Activated naive CD4-positive, alpha-beta T cell (primary cell): ENCODE data around the gene SLC35E3.
"Not testable (repeated sequence)": the region's sequence is repeated elsewhere in the genome, so short reads cannot be mapped to it uniquely, and the experiment has no call there.

Experiments
- DNase-seq, 4 experiments: peaks; one replicate each; lab custom pipeline; 2025; lab: John Stamatoyannopoulos, UW

Gene SLC35E3

DNA sequence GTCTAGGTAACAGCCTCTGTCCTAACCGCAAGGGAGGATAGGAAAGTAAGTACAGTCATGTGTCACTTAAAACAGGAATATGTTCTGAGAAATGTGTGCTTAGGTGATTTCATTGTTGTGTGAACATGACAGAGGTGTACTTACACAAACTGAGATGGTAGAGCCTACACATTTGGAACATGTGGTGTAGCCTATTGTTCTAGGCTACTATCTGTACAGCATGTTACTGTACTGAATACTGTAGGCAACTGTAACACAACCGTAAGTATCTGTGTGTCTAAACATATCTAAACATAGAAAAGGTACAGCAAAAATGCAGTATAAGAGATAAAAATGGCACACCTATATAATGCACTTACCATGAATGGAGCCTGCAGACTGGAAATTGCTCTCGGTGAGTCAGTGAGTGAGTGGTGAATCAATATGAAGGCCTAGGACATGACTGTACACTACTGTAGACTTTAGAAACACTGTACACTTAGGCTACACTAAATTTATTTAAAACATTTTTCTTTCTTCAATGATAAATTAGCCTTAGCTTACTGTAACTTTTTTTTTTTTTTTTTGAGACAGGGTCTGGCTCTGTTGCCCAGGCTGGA, 48.8 kb downstream of the SLC35E3 start:
- no peak for DNase-seq

GRCh38 chr12:68796399-68796798, 50.4 kb downstream of the SLC35E3 start:
- DNase-seq = no peak

GRCh38 chr12:68798882-68799234, 52.9 kb downstream of the SLC35E3 start:
- DNase-seq = no peak

GRCh38 chr12:68800294-68800693, 54.3 kb downstream of the SLC35E3 start:
- no peak for DNase-seq

DNA sequence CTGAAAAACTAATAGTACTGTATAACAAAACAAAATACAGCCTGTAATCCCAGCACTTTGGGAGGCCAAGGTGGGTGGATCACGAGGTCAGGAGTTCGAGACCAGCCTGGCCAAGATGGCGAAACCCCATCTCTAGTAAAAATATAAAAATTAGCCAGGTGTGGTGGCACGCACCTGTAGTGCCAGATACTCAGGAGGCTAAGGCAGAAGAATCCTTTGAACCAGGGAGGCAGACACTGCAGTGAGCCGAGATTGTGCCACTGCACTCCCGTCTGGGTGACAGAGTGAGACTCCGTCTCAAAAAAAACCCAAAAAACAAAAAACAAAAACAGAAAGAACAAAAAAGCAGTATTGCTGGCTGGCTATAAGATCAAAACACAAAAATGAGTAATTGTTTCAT, 55.1 kb downstream of the SLC35E3 start:
- not testable (repeated sequence) for DNase-seq

- DNase-seq = not testable (repeated sequence)
Observed at GRCh38 chr12:68802372-68802745, 56.4 kb downstream of the SLC35E3 start.

DNA sequence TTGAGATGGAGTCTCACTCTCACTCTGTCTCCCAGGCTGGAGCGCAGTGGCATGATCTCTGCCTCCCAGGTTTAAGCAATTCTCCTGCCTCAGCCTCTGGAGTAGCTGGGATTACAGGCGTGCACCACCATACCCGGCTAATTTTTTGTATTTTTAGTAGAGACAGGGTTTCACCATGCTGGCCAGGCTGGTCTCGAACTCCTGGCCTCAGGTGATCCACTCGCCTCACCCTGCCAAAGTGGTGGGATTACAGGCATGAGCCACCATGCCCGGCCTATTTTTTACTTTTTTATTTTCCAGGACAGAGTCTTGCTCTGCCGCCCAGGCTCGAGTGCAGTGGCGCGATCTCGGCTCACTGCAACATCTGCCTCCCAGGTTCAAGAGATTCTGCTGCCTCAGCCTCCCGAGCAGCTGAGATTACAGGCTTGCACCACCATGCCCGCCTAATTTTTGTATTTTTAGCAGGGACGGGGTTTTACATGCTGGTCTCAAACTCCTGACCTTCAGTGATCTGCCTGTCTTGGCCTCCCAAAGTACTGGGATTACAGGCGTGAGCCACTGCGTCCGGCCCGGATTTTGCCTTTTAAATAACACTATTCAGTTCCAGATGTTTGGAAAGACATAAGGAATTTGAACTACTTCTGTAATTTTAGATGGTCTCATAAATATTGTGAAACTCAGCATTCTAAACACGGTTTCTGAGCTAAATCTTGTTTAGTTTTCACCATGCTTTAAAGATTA, 57.1 kb downstream of the SLC35E3 start:
- DNase-seq = not testable (repeated sequence)

DNA sequence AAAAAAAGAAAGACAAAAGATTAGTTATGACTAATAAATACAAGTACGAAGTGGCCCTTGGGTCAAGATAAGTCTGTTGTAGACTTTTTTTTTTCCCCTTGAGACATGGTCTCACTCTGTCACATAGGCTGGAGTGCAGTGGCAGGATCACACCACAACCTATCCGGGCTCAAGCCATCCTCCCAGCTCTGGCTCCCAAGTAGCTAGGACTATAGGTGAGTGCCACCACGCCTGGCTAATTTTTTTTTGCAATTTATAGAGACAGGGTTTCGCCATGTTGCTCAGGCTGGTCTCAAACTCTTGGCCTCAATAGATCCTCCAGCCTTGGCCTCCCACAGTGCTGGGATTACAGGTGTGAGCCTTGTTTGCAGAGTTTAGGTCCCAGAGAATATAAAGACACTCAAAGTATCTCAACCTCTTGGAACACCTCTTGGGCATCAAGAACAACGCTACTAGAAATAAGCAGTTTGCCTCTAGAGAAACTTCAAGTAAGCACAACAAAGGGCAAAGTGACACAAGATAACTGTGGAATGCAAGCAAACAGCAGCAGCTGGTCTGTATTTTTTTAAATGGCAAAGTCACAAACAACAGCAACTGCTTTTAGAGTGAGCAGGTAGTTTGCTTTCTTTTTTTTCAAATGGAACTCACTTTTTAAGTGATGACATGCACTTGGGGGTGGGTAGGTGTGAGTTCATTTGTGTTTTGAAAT, 58.1 kb downstream of the SLC35E3 start:
- DNase-seq = no peak

- DNase-seq = no peak
Observed at GRCh38 chr12:68804657-68805591, 58.9 kb downstream of the SLC35E3 start.

- DNase-seq = no peak
Observed at GRCh38 chr12:68805592-68806120, 59.7 kb downstream of the SLC35E3 start.

- no peak for DNase-seq
Observed at GRCh38 chr12:68806488-68807237, 60.7 kb downstream of the SLC35E3 start.

GRCh38 chr12:68807274-68807575, 61.2 kb downstream of the SLC35E3 start:
- not testable (repeated sequence) for DNase-seq

GRCh38 chr12:68807576-68808387, 61.8 kb downstream of the SLC35E3 start, which contains the start of gene MDM2:
MDM2 (plus strand) TSS chr12:68808177; CDS start chr12:68808478, 301 bp downstream.
- peak; percentile 80 to 95 (median 90) for DNase-seq

DNA sequence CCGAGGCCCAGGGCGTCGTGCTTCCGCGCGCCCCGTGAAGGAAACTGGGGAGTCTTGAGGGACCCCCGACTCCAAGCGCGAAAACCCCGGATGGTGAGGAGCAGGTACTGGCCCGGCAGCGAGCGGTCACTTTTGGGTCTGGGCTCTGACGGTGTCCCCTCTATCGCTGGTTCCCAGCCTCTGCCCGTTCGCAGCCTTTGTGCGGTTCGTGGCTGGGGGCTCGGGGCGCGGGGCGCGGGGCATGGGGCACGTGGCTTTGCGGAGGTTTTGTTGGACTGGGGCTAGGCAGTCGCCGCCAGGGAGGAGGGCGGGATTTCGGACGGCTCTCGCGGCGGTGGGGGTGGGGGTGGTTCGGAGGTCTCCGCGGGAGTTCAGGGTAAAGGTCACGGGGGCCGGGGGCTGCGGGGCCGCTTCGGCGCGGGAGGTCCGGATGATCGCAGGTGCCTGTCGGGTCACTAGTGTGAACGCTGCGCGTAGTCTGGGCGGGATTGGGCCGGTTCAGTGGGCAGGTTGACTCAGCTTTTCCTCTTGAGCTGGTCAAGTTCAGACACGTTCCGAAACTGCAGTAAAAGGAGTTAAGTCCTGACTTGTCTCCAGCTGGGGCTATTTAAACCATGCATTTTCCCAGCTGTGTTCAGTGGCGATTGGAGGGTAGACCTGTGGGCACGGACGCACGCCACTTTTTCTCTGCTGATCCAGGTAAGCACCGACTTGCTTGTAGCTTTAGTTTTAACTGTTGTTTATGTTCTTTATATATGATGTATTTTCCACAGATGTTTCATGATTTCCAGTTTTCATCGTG, 62.6 kb downstream of the SLC35E3 start:
- DNase-seq = peak; percentile 31 to 55 (median 40)

DNA sequence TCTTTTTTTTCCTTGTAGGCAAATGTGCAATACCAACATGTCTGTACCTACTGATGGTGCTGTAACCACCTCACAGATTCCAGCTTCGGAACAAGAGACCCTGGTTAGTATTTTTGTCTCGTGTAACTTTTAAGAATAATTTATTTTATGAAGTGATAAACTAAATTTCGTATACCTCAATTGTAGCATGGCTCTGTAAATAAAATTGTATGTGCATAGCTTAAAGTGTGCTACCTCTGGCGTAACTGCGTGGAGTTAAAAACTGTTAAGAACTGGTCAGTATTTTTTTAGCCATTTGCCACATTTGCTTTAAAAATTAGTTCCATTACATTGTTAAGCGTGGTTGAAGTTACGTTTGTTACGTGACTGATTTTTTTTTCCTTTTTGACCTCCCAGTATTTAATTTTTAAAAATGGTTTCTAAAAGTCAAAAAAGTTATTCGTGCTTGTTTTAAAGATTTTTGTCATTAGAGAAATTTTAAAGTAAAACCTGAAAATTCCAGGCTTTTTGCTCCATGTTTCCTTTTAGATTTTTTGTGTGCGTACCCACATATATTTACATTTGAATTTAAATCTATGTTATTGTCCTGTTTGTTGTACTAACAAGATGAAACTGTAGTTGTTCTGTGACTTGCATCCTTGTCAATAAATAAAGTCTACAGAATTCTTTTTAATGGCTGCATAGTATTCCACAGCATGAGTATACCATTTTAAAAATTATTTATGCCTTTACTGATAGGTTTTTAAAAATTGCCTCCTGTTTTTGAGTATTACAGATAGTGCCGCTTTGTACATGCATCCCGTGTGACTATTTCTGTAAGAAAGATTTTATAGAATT, 63.4 kb downstream of the SLC35E3 start:
- DNase-seq = no peak

DNA sequence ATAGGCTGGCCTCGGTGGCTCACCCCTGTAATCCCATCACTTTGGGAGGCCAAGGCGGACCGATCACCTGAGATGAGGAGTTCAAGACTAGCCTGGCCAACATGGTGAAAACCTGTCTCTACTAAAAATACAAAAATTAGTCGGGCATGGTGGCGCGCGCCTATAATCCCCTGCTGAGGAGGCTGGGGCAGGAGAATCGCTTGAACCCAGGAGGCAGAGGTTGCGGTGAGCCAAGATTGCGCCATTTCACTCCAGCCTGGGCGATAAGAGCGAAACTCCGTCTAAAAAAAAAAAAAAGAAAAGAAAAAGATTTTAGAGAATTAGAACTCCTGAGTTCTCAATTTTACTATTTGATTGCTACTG, 64.0 kb downstream of the SLC35E3 start:
- not testable (repeated sequence) for DNase-seq

DNA sequence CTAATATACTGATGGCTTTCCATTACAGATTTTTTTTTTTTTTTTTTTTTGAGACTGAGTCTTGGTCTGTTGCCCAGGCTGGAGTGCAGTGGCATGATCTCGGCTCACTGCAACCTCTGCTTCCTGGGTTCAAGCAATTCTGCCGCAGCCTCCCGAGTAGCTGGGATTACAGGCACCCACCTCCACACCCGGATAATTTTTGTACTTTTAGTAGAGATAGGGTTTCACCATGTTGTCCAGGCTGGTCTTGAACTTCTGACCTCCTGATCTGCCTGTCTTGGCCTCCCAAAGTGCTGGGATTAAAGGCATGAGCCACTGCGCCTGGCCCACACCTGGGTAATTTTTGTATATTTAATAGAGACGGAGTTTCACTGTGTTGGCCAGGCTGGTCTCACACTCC, 65.6 kb downstream of the SLC35E3 start:
- not testable (repeated sequence) for DNase-seq

GRCh38 chr12:68812553-68813241, 66.7 kb downstream of the SLC35E3 start:
- DNase-seq = no peak
